Measurements from ENCODE around the gene RPS6KC1.

RPS6KC1 gene

DNA sequence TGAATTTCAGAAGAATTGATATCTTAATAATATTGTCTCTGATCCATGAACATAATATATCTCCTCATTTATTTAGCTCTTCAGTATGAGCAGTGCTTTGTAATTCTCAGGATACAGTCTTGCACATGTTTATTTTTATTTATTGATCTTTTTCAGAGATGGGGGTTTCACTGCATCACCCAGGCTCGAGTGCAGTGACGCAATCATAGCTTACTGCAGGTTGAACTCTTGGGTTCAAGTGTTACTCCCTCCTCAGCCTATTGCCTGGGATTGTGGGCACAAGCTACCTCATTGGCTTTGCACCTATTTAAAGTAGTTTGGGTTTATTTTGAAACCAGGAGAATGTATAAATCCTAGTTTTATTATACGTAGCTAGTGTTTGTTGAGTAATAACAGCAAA, 4.7 kb downstream of the RPS6KC1 start:
- peaks cover 2% of the 10 kb centered on the region for H3K27me3 ChIP-seq (ENCODE audit: insufficient read depth, low read length, poor library complexity, severe bottlenecking)
- no peaks in the 10 kb centered on the region for H4K20me1 ChIP-seq (ENCODE audit: insufficient read depth, low read length, poor library complexity, severe bottlenecking)
- H3K9me3 ChIP-seq (ENCODE audit: insufficient read depth, low read depth, low read length), result 0 out of 2 replicates have a peak, but pooled peaks cover under 1% of the 10 kb centered on the region
- no peak overlapping the region for H3K4me3 ChIP-seq (ENCODE audit: low read length, poor library complexity, severe bottlenecking)
- no peaks in the 10 kb centered on the region for H3K36me3 ChIP-seq (ENCODE audit: insufficient read depth, low read length)
- H3K4me2 ChIP-seq (ENCODE audit: low read depth, low read length, poor library complexity, severe bottlenecking), result peak overlapping the region; percentile 76
- H3K4me1 ChIP-seq (ENCODE audit: insufficient read depth, low read length, poor library complexity, severe bottlenecking), result peaks cover 26% of the 10 kb centered on the region
- no peak overlapping the region for H2AFZ ChIP-seq (ENCODE audit: low read length)
- H3K9me2 ChIP-seq (replicated peaks; ENCODE audit: low read depth, low read length), result no peaks in the 10 kb centered on the region
- H3K79me2 ChIP-seq (ENCODE audit: insufficient read depth, low read length), result peaks cover 19% of the 10 kb centered on the region
- H3F3A ChIP-seq (ENCODE audit: low read depth), result no peaks in the 10 kb centered on the region
- no peak overlapping the region for H3K9ac ChIP-seq (ENCODE audit: low read depth, low read length, poor library complexity, severe bottlenecking)
- TF ChIP-seq, protein P1, sequence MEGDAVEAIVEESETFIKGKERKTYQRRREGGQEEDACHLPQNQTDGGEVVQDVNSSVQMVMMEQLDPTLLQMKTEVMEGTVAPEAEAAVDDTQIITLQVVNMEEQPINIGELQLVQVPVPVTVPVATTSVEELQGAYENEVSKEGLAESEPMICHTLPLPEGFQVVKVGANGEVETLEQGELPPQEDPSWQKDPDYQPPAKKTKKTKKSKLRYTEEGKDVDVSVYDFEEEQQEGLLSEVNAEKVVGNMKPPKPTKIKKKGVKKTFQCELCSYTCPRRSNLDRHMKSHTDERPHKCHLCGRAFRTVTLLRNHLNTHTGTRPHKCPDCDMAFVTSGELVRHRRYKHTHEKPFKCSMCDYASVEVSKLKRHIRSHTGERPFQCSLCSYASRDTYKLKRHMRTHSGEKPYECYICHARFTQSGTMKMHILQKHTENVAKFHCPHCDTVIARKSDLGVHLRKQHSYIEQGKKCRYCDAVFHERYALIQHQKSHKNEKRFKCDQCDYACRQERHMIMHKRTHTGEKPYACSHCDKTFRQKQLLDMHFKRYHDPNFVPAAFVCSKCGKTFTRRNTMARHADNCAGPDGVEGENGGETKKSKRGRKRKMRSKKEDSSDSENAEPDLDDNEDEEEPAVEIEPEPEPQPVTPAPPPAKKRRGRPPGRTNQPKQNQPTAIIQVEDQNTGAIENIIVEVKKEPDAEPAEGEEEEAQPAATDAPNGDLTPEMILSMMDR (conservative IDR thresholded peaks at IDR 0.05; ENCODE audit: low read length), result no peak
- TF ChIP-seq EZH2phosphoT487 (IDR thresholded peaks at IDR 0.05; ENCODE audit: borderline replicate concordance), result no peak

DNA sequence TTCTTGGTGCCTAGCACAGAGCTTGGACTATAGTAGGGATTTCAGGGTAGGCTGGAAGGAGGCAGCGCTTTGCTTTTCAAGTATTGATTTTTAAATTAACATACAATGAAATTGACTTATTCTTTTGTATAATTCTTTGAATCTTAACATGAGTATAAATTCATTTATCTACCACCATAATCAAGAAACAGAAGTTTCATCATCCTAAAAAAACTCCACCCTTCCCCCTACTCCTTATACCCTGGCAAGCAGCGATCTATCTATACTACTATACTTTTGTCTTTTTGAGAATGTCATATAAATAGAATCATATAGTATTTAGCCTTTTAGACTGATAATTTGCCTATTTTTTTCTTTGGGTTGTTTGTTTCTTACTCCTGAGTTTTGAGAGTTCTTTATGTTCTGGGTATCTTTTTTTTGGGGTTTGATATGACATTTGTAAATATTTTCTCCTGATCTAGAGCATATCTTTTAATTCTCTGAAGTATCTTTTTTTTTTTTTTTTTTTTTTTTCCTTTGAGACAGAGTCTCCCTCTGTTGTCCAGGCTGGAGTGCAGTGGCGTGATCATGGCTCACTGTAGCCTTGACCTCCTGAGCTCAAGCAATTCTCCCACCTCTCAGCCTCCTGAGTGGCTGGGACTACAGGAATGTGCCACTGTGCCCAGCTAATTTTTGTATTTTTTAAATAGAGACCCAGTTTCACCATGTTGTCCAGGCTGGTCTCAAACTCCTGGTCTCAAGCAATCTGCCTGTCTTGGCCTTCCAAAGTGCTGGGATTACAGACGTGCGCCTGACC, 6.4 kb downstream of the RPS6KC1 start:
- Histone ChIP-seq H3K9me3 (ENCODE audit: insufficient read depth, low read depth, low read length) (no peaks in the 10 kb centered on the region), H3K36me3 (ENCODE audit: insufficient read depth, low read length) (no peaks in the 10 kb centered on the region), H3K9me2 (replicated peaks; ENCODE audit: low read depth, low read length) (no peaks in the 10 kb centered on the region), H3F3A (ENCODE audit: low read depth) (no peaks in the 10 kb centered on the region), H3K9ac (ENCODE audit: low read depth, low read length, poor library complexity, severe bottlenecking) (no peak overlapping the region), H3K27me3 (ENCODE audit: insufficient read depth, low read length, poor library complexity, severe bottlenecking) (no peaks in the 10 kb centered on the region), H3K4me1 (ENCODE audit: insufficient read depth, low read length, poor library complexity, severe bottlenecking) (peaks cover 14% of the 10 kb centered on the region), H3K4me2 (ENCODE audit: low read depth, low read length, poor library complexity, severe bottlenecking) (no peak overlapping the region), H4K20me1 (ENCODE audit: insufficient read depth, low read length, poor library complexity, severe bottlenecking) (no peaks in the 10 kb centered on the region), H2AFZ (ENCODE audit: low read length) (no peak overlapping the region), H3K79me2 (ENCODE audit: insufficient read depth, low read length) (peaks cover 22% of the 10 kb centered on the region), H3K4me3 (ENCODE audit: low read length, poor library complexity, severe bottlenecking) (no peak overlapping the region)
- TF ChIP-seq, protein P1 (conservative IDR thresholded peaks at IDR 0.05; ENCODE audit: low read length), result no peak
- TF ChIP-seq EZH2phosphoT487 (IDR thresholded peaks at IDR 0.05; ENCODE audit: borderline replicate concordance), result no peak

DNA sequence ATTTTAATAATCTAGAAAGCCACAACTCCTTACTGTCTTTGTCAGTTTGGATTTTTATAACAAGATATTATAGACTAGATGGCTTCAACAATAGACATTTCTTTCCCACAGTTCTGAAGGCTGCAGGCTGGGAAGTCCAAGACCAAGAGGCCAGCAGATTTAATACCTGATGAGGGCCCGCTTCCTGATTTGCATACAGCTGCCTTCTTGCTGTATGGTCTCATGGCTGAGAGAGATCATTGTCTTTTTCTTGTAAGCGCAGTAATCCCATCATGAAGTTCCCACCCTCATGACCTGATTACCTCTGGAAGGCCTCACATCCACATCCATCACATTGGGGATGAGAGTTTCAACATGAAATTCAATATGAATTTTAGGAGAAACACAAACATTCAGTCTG, 9.8 kb downstream of the RPS6KC1 start:
- Histone ChIP-seq H4K20me1 (ENCODE audit: insufficient read depth, low read length, poor library complexity, severe bottlenecking) (no peaks in the 10 kb centered on the region), H3K9ac (ENCODE audit: low read depth, low read length, poor library complexity, severe bottlenecking) (no peak overlapping the region), H3K4me3 (ENCODE audit: low read length, poor library complexity, severe bottlenecking) (no peak overlapping the region), H3F3A (ENCODE audit: low read depth) (no peaks in the 10 kb centered on the region), H3K36me3 (ENCODE audit: insufficient read depth, low read length) (no peaks in the 10 kb centered on the region), H3K79me2 (ENCODE audit: insufficient read depth, low read length) (peaks cover 9% of the 10 kb centered on the region; the same call in 1 of the 2 replicates), H2AFZ (ENCODE audit: low read length) (no peak overlapping the region), H3K9me3 (ENCODE audit: insufficient read depth, low read depth, low read length) (no peaks in the 10 kb centered on the region), H3K4me1 (ENCODE audit: insufficient read depth, low read length, poor library complexity, severe bottlenecking) (no peaks in the 10 kb centered on the region), H3K4me2 (ENCODE audit: low read depth, low read length, poor library complexity, severe bottlenecking) (no peak overlapping the region), H3K27me3 (ENCODE audit: insufficient read depth, low read length, poor library complexity, severe bottlenecking) (no peaks in the 10 kb centered on the region), H3K9me2 (replicated peaks; ENCODE audit: low read depth, low read length) (no peaks in the 10 kb centered on the region)
- no peak for TF ChIP-seq EZH2phosphoT487 (IDR thresholded peaks at IDR 0.05; ENCODE audit: borderline replicate concordance)
- TF ChIP-seq, protein P1 (conservative IDR thresholded peaks at IDR 0.05; ENCODE audit: low read length), result no peak

All from Loucy (cell line).